ENCODE data around the gene TSPAN18.

Gene TSPAN18

GRCh38 chr11:44777209-44778194 lies 50.7 kb downstream of the TSPAN18 start:
- DNase-seq (ENCODE audit: low read depth in 2 of 2), result no peak

GRCh38 chr11:44778195-44779100 lies 51.7 kb downstream of the TSPAN18 start:
- no peak for DNase-seq (ENCODE audit: low read depth in 2 of 2)

DNA sequence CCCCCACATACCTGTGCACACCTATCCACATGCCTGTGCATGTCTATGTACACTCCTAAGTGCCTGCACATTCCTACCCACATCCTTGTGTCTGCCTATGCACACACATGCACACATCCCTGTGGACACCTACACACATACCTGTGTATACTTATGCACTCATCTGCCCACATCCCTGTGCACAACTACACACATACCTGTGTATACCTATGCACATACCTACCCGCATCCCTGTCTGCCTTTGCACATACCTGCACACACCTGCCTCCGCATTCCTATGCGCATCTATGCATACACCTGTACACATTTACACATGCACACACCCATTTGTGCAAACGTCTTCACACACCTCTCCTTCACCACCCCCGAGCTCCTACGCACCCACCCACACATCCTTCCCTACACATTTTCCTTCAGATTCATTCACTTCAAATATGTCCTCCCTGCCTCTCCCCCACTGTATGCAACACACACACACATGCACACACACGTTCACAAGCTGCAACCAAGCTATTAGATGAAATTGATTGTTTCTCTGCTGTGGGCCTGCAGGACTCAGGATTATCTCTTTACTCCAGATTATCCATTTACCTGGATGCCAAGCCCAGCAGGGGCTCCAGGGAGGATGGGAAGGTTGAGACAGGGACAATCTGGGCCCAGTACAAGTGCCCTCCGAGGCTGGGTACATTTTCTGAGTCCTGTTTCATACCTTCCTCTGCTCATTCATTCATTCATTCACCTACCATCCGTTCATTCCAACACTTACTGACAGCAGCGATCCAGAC lies 53.2 kb downstream of the TSPAN18 start:
- no peak for DNase-seq (ENCODE audit: low read depth in 2 of 2)

DNA sequence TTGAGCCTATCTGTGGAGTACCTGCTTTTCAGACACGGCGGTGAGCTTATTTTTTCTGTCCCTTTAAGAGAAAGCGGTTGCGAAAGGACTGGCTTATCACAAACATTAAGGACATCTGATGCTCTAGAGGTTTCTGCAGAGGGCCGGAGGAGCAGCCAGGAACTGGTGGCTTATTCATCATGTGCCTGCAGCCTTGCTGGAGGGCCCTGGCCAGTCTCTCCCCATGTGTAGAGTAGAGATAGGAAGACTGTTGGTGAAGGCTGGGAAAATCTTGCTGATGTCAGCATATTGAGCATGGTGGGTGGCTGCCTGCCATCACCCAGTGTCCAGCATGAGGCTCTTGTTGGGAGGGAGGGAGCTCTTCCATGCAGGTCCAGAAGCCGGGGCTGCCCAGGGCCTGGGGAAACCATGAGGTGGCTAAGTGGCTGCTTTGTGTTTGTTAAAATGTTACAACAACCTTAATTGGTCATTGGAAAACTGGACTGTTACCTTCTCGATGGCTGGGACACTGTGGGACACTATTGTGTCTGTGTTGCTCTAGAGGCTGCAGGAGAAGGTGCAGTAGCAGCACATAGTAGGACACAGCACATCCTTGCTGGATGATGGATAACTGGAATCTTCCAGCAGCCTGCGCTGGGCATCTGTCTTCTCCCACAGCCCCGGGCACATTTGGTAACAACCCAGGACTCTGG lies 54.3 kb downstream of the TSPAN18 start:
- DNase-seq (ENCODE audit: low read depth in 2 of 2), result no peak

DNA sequence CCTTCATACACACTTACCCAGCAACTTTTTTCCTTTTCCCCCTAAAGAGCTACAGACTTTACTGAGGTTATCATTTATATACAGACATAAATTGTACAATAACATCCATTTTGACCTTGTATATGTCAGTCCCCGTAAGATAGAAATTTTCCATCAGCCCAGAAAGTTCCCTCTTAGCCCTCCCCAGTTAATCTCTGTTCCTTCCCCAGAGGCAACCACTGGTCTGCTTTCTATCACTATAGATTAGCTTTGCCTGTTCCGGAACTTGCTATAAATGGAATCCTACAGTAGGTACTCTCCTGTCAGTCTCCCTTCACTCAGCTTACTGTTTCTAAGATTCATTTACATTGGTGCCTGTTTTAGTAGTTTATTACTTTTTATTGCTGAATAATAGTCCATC lies 54.9 kb downstream of the TSPAN18 start:
- no peak for DNase-seq (ENCODE audit: low read depth in 2 of 2)

DNA sequence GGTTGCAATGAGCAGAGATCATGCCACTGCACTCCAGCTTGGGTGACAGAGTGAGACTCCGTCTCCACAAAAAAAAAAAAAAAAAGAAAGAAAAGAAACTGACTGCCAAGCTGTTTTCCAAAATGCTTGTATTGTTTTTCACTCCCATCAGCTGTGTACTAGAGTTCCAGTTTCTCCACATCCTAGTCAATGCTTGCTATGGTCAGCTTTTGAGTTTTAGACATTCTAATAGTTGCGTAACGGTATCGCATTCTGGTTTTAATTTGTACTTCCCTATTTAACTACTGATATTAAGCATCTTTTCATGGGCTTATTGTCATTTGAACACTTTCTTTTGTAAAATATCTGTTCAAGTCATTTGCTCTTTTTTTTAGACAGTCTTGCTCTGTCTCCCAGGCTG lies 55.7 kb downstream of the TSPAN18 start:
- no peak for DNase-seq (ENCODE audit: low read depth in 2 of 2)

GRCh38 chr11:44784436-44784760 lies 57.6 kb downstream of the TSPAN18 start:
- no peak for DNase-seq (ENCODE audit: low read depth in 2 of 2)

- DNase-seq (ENCODE audit: low read depth in 2 of 2), result no peak
These were observed 58.1 kb downstream of the TSPAN18 start for GRCh38 chr11:44784851-44785250.

DNA sequence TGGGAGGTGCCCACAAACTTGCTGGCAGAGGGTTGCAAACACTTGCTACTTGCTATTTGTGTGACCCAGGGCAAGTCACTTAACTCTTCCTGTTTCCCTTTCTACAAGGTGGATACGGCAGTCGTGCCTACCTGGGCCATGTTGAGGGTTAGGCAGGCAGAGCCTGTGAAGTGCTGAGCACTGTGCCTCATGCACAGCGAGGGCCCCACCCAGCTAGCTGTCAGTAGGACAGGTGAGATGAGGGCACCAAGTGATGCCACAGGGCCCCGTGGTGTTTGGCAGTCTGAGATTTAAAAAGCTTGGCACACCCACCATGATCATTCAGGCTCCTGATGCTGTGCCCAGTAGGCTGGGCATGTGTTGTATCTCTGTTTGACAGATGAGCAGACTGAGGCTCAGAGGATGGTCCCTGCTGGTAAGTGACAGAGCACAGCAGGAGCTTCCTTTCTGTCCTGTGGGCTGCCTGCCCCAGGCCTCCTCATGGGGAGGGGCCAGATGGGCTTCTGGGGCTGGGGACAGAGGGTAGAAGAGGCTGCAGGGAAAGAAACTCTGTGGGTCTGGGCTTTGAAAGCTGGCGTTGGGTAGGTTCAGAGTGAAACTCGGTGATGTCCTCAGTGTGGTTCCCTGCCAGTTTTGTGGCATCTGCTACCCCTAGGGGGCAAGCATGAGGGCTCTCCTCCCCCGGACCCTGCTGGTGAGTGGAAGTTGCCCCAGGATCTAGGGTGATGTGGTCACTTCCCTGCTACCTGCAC lies 59.3 kb downstream of the TSPAN18 start:
- DNase-seq (ENCODE audit: low read depth in 2 of 2), result no peak

GRCh38 chr11:44787070-44787469 lies 60.3 kb downstream of the TSPAN18 start:
- no peak for DNase-seq (ENCODE audit: low read depth in 2 of 2)

DNA sequence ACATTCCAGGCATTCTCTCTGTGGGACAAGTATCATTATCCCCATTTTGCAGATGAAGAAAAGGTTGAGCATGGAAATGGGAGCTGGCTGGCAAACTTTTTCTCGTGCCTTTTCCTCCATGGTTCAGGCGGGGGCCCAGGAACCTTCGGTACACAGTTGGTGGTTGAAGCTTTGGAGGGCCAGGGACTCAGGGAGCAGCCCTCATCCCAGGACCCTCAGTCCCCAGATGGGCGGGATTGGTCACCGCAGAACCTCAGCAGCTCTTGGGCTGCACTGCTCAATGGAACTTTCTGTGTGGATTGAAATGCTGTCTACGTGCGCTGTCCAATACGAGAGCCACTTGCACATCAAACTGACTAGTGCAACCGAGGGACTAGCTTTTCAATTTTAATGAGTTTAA lies 61.2 kb downstream of the TSPAN18 start:
- DNase-seq (ENCODE audit: low read depth in 2 of 2), result no peak

- DNase-seq (ENCODE audit: low read depth in 2 of 2), result no peak
These were observed 61.9 kb downstream of the TSPAN18 start for GRCh38 chr11:44788536-44789261.

DNA sequence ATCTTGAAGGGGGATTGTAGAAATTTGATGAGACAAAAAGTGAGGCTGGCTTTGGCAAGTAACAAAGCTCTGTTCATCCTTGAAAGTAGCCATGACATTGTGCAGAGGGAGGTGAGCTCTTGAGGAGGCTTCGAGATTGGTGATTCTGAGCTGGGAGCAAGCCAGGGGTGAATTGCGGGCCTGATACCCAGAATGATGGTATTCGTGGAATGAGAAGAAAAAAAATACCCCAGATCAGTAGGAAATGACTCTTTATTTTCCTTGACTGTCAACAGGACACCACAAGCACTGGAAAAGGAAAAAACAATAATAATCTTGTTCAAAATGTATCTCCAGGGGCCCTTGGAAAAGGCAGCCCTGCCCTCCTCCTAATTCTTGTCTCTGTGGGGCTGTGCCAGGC lies 62.7 kb downstream of the TSPAN18 start:
- DNase-seq (ENCODE audit: low read depth in 2 of 2), result no peak

DNA sequence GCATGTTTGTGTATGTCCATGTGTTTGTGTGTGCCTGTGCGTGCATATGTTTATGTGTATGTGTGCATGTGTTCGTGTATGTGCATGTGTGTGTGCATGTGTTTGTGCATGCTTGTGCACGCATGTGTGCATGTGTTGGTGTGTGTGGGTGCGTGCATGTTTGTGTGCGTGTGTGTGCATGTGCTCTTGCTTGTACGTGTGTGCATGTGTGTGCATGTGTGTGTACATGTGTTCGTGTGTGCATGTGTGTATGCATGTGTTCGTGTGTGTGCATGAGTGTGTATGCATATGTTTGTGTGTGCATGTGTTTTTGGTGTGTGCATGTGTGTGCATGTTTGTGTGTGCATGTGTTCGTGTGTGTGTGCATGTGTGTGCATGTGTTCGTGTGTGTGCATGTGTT lies 63.4 kb downstream of the TSPAN18 start:
- DNase-seq (ENCODE audit: low read depth in 2 of 2), result no peak

DNA sequence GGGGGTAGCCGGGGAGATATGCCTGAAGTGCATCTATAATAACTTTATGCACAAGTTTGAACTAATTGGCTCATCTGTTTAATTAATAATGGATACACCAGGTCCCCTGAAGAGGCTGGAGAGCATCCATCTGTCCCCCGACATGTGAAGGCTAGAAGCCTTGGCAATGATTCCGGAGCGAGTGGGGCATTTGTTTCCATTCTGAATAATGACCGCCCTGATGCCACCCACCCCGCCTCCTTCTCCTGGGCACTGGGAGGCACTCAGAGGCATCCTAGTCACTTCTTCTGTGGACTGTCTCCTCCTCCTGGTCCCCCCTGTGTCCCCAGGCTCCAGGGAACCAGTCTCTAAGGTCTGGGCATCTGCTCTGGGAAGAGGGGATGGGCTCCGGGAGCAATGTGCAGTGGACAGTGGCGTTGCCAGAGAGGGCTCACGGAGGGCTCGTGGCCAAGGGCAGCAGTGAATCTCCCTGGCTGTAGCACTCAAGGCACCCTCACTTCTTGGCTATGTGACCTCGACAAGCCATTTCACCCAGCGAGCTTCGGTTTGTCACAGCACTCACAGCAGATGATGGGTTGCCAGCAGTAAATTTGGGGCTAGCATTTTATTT lies 64.7 kb downstream of the TSPAN18 start:
- DNase-seq (ENCODE audit: low read depth in 2 of 2), result no peak

- no peak for DNase-seq (ENCODE audit: low read depth in 2 of 2)
These were observed 65.4 kb downstream of the TSPAN18 start for GRCh38 chr11:44792171-44792570.

- no peak for DNase-seq (ENCODE audit: low read depth in 2 of 2)
These were observed 66.8 kb downstream of the TSPAN18 start for GRCh38 chr11:44793350-44794090.

- no peak for DNase-seq (ENCODE audit: low read depth in 2 of 2)
These were observed 69.2 kb downstream of the TSPAN18 start for GRCh38 chr11:44795803-44796535.
